HG02588 (cell line): ENCODE measurements around the gene ANKS3.
A peak's percentile ranks its signal among the peaks of the same experiment; 100 is the strongest.

Experiments
- ATAC-seq: cut with Tn5 transposase; IDR thresholded peaks from one replicate; pipeline ENCODE4 v1.9.1; 2021; ENCODE audit warnings: mild to moderate bottlenecking, moderate library complexity; ENCODE audit not compliant: unreplicated experiment

Gene ANKS3

GRCh38 chr16:4734063-4734729, at the start of gene ANKS3, which contains the start of gene DNAAF8:
Gene ANKS3, minus strand, starts transcription at chr16:4734271. Its CDS starts 4,122 bp downstream, at chr16:4730149.
Gene DNAAF8, plus strand, starts transcription at chr16:4734537. Its CDS starts 1,978 bp downstream, at chr16:4736515.
- ATAC-seq: peak; percentile 75

- ATAC-seq: no peak
These were observed 49.3 kb upstream of the ANKS3 start for GRCh38 chr16:4783251-4783950.

- ATAC-seq: no peak
These were observed 46.2 kb upstream of the ANKS3 start for GRCh38 chr16:4780235-4780634.

- no peak for ATAC-seq
These were observed 44.0 kb upstream of the ANKS3 start for GRCh38 chr16:4778050-4778392.

- ATAC-seq: no peak
These were observed 43.4 kb upstream of the ANKS3 start for GRCh38 chr16:4777339-4778049.

GRCh38 chr16:4776141-4776705, 42.2 kb upstream of the ANKS3 start:
- ATAC-seq: no peak

GRCh38 chr16:4775005-4775404, 40.9 kb upstream of the ANKS3 start:
- ATAC-seq: no peak

GRCh38 chr16:4772351-4772750, 38.3 kb upstream of the ANKS3 start:
- no peak for ATAC-seq

- no peak for ATAC-seq
These were observed 37.6 kb upstream of the ANKS3 start for GRCh38 chr16:4771646-4772045.

GRCh38 chr16:4769306-4769638, 35.2 kb upstream of the ANKS3 start:
- ATAC-seq: no peak

- peak; percentile 53 for ATAC-seq
These were observed 34.7 kb upstream of the ANKS3 start for GRCh38 chr16:4768549-4769305.

- peak; percentile 2 for ATAC-seq
These were observed 33.9 kb upstream of the ANKS3 start for GRCh38 chr16:4767872-4768548.

- ATAC-seq: peak; percentile 82
These were observed 33.0 kb upstream of the ANKS3 start, which contains the start of gene ZNF500 for GRCh38 chr16:4766875-4767628. Gene ZNF500, minus strand, starts transcription at chr16:4767162. Its CDS starts 1,184 bp downstream, at chr16:4765978.

GRCh38 chr16:4765511-4766474, 31.7 kb upstream of the ANKS3 start:
- ATAC-seq: no peak

GRCh38 chr16:4763791-4764190, 29.7 kb upstream of the ANKS3 start:
- ATAC-seq: no peak

- ATAC-seq: no peak
These were observed 28.1 kb upstream of the ANKS3 start for GRCh38 chr16:4762205-4762604.

- ATAC-seq: no peak
These were observed 26.3 kb upstream of the ANKS3 start for GRCh38 chr16:4760221-4760910.

GRCh38 chr16:4755687-4756086, 21.6 kb upstream of the ANKS3 start:
- no peak for ATAC-seq
